SK-N-MC (cell line): Measurements from ENCODE around the gene PRSS12.

Experiments
- EZH2 ChIP-seq: fragments of 200-600 bp; sonication (generic); IDR thresholded peaks from one replicate; pipeline ENCODE4 v1.6.1; 2017; ENCODE audit warnings: antibody characterized with exemption
- POLR2AphosphoS5 ChIP-seq: IDR thresholded peaks from 2 replicates; pipeline ENCODE4 v1.6.1; 2012; ENCODE audit warnings: mild to moderate bottlenecking, low read depth, low read length, borderline replicate concordance

GRCh38 chr4:118317691-118318090, 35.1 kb downstream of the PRSS12 start:
- no peak for TF ChIP-seq EZH2
- no peak for TF ChIP-seq POLR2AphosphoS5
